ENCODE measurements around the gene PDZRN3. TPM values are rescaled to one million over a fixed set of nuclear protein-coding genes. Genes with fewer than 3 reads are reported as not detected.

The PDZRN3 gene
- polyA plus RNA-seq, 1 of the 3 experiments (the other 2 are of a cell fraction): 10.3 TPM

GRCh38 chr3:73475717-73476116 is 149.0 kb downstream of the PDZRN3 start:
- no peak overlapping the region for H3K4me2 ChIP-seq
- TF ChIP-seq RAD21 (IDR thresholded peaks at IDR 0.05; ENCODE audit: low read length): no peak
- TF ChIP-seq, protein P1, sequence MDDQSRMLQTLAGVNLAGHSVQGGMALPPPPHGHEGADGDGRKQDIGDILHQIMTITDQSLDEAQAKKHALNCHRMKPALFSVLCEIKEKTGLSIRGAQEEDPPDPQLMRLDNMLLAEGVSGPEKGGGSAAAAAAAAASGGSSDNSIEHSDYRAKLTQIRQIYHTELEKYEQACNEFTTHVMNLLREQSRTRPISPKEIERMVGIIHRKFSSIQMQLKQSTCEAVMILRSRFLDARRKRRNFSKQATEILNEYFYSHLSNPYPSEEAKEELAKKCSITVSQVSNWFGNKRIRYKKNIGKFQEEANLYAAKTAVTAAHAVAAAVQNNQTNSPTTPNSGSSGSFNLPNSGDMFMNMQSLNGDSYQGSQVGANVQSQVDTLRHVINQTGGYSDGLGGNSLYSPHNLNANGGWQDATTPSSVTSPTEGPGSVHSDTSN (IDR thresholded peaks at IDR 0.05): no peak
- TF ChIP-seq, protein P2, sequence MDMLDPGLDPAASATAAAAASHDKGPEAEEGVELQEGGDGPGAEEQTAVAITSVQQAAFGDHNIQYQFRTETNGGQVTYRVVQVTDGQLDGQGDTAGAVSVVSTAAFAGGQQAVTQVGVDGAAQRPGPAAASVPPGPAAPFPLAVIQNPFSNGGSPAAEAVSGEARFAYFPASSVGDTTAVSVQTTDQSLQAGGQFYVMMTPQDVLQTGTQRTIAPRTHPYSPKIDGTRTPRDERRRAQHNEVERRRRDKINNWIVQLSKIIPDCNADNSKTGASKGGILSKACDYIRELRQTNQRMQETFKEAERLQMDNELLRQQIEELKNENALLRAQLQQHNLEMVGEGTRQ (IDR thresholded peaks at IDR 0.05; ENCODE audit: borderline replicate concordance, low read depth, low read length): no peak
- TF ChIP-seq SIN3A (IDR thresholded peaks at IDR 0.05; ENCODE audit: borderline replicate concordance, low read depth, low read length): no peak
- TF ChIP-seq IRF3 (IDR thresholded peaks at IDR 0.05; ENCODE audit: low read depth, low read length): no peak
- no peak for TF ChIP-seq NRF1 (IDR thresholded peaks at IDR 0.05; ENCODE audit: low read depth, low read length)
- no peak for TF ChIP-seq RFX5 (IDR thresholded peaks at IDR 0.05; ENCODE audit: low read length)
- no peak for TF ChIP-seq EZH2phosphoT487 (IDR thresholded peaks at IDR 0.05; ENCODE audit: borderline replicate concordance, low read depth)
- TF ChIP-seq USF1 (IDR thresholded peaks at IDR 0.05; ENCODE audit: borderline replicate concordance, low read depth): no peak
- no peak for TF ChIP-seq RXRA (IDR thresholded peaks at IDR 0.05; ENCODE audit: borderline replicate concordance, low read depth)
- no peak for TF ChIP-seq TCF12 (IDR thresholded peaks at IDR 0.05)
- no peak for TF ChIP-seq TAF1 (IDR thresholded peaks at IDR 0.05; ENCODE audit: borderline replicate concordance, low read depth, low read length)
- no peak for TF ChIP-seq MEF2A (IDR thresholded peaks at IDR 0.05; ENCODE audit: borderline replicate concordance, low read depth)
- TF ChIP-seq, protein P3, sequence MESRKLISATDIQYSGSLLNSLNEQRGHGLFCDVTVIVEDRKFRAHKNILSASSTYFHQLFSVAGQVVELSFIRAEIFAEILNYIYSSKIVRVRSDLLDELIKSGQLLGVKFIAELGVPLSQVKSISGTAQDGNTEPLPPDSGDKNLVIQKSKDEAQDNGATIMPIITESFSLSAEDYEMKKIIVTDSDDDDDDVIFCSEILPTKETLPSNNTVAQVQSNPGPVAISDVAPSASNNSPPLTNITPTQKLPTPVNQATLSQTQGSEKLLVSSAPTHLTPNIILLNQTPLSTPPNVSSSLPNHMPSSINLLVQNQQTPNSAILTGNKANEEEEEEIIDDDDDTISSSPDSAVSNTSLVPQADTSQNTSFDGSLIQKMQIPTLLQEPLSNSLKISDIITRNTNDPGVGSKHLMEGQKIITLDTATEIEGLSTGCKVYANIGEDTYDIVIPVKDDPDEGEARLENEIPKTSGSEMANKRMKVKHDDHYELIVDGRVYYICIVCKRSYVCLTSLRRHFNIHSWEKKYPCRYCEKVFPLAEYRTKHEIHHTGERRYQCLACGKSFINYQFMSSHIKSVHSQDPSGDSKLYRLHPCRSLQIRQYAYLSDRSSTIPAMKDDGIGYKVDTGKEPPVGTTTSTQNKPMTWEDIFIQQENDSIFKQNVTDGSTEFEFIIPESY (IDR thresholded peaks at IDR 0.05; ENCODE audit: borderline replicate concordance, low read depth): no peak
- no peak for TF ChIP-seq REST (IDR thresholded peaks at IDR 0.05; ENCODE audit: low read depth, low read length)
- TF ChIP-seq FOSL2 (IDR thresholded peaks at IDR 0.05; ENCODE audit: borderline replicate concordance, low read depth): no peak
- no peaks in the 10 kb centered on the region for H3K27me3 ChIP-seq (ENCODE audit: insufficient read depth)
- H3K27ac ChIP-seq (ENCODE audit: low read depth in 2 of 2, low read length in 1 of 2): peak overlapping the region in 1 of 2 experiments; percentile 99; a peak in 1 of 4 replicates
- no peaks in the 10 kb centered on the region for H3K36me3 ChIP-seq (replicated peaks in 1 of 2; ENCODE audit: control insufficient read depth in 1 of 2, insufficient read depth in 2 of 2, low read length in 1 of 2)
- H3K9ac ChIP-seq: no peak overlapping the region
- no peak overlapping the region for H2AFZ ChIP-seq (ENCODE audit: low read depth)
- H3K4me1 ChIP-seq (ENCODE audit: control insufficient read depth in 1 of 2, insufficient read depth in 2 of 2, low read depth in 1 of 2, low read length in 1 of 2): peaks cover 0 to 51% of the 10 kb centered on the region in 2 experiments; a peak in 2 of 4 replicates
- 80% methylated on average over 1 of the region's 2 CpGs for WGBS (ENCODE audit: low lambda C conversion rate)
- peaks cover 48% of the 10 kb centered on the region; the same call in 1 of the 2 replicates for H4K20me1 ChIP-seq (ENCODE audit: insufficient read depth)
- CTCF ChIA-PET: interaction anchor here (1.6 to 1.9 kb wide), 2 partner anchors 10 to 27 kb away, joined by 4 to 5 read pairs; no protein-coding TSS in a partner anchor
- H3K9me3 ChIP-seq: no peaks in the 10 kb centered on the region
- DNase-seq: no peak
- H3K4me3 ChIP-seq (ENCODE audit: low read depth in 2 of 2, low read length in 1 of 2): no peak overlapping the region
- POLR2A ChIA-PET: no interaction called here
- H3K79me2 ChIP-seq (ENCODE audit: insufficient read depth): peaks cover 30% of the 10 kb centered on the region
- H3F3A ChIP-seq (replicated peaks; ENCODE audit: insufficient read depth): no peaks in the 10 kb centered on the region
- no peaks in the 10 kb centered on the region for H3K9me2 ChIP-seq

Measured in SK-N-SH (cell line).